Measurements from ENCODE around the gene ANKDD1A. TPM values are rescaled to one million over a fixed set of nuclear protein-coding genes. Genes with fewer than 3 reads are reported as not detected.

ANKDD1A gene
- polyA plus RNA-seq, 1 donor from 2014 or later, result 7.0 TPM

- Histone ChIP-seq H2AFZ (ENCODE audit: low read depth, low read length) (no peak overlapping the region), H3K4me2 (ENCODE audit: low read length) (no peak overlapping the region), H3F3A (ENCODE audit: insufficient read depth, low read length, poor library complexity, severe bottlenecking) (no peaks in the 10 kb centered on the region), H3K27me3 (ENCODE audit: insufficient read depth, low read depth, low read length) (no peaks in the 10 kb centered on the region), H3K27ac (ENCODE audit: low read length) (no peak overlapping the region), H3K4me3 (ENCODE audit: low read length) (no peak overlapping the region), H4K20me1 (ENCODE audit: insufficient read depth) (no peaks in the 10 kb centered on the region), H3K9me3 (ENCODE audit: low read length) (no peaks in the 10 kb centered on the region), H3K9me2 (ENCODE audit: insufficient read depth, low read length) (no peaks in the 10 kb centered on the region), H3K36me3 (ENCODE audit: insufficient read depth, low read length) (no peaks in the 10 kb centered on the region), H3K79me2 (replicated peaks; ENCODE audit: insufficient read depth, low read length) (no peaks in the 10 kb centered on the region), H3K9ac (ENCODE audit: low read length) (no peak overlapping the region)
- TF ChIP-seq EZH2 (IDR thresholded peaks at IDR 0.05; ENCODE audit: borderline replicate concordance, insufficient read depth, low read length, poor library complexity, severe bottlenecking) (no peak), SMC3 (conservative IDR thresholded peaks at IDR 0.05; ENCODE audit: poor library complexity) (no peak), REST (IDR thresholded peaks at IDR 0.05; ENCODE audit: borderline replicate concordance) (no peak), CTCF (IDR thresholded peaks at IDR 0.05; ENCODE audit: poor library complexity, severe bottlenecking) (no peak), POLR2AphosphoS5 (IDR thresholded peaks at IDR 0.05) (no peak), MXI1 (conservative IDR thresholded peaks at IDR 0.05; ENCODE audit: poor library complexity, severe bottlenecking) (no peak), TAF1 (IDR thresholded peaks at IDR 0.05; ENCODE audit: low read depth) (no peak), EP300 (conservative IDR thresholded peaks at IDR 0.05; ENCODE audit: poor library complexity, severe bottlenecking) (no peak), RAD21 (conservative IDR thresholded peaks at IDR 0.05) (no peak)
Observed at GRCh38 chr15:64875641-64876223, 36.0 kb upstream of the ANKDD1A start.

- Histone ChIP-seq H3K9ac (ENCODE audit: low read length) (no peak overlapping the region), H3K4me2 (ENCODE audit: low read length) (no peak overlapping the region)
- TF ChIP-seq SMC3 (conservative IDR thresholded peaks at IDR 0.05; ENCODE audit: poor library complexity), result no peak
- TF ChIP-seq EZH2 (IDR thresholded peaks at IDR 0.05; ENCODE audit: borderline replicate concordance, insufficient read depth, low read length, poor library complexity, severe bottlenecking), result no peak
- TF ChIP-seq TAF1 (IDR thresholded peaks at IDR 0.05; ENCODE audit: low read depth), result no peak
- no peak for TF ChIP-seq RAD21 (conservative IDR thresholded peaks at IDR 0.05)
Observed at GRCh38 chr15:64877435-64877834, 34.3 kb upstream of the ANKDD1A start.

More at GRCh38 chr15:64877435-64877834, 34.3 kb upstream of the ANKDD1A start:
- Histone ChIP-seq H3K79me2 (replicated peaks; ENCODE audit: insufficient read depth, low read length) (no peaks in the 10 kb centered on the region), H3K9me2 (ENCODE audit: insufficient read depth, low read length) (no peaks in the 10 kb centered on the region), H3K27me3 (ENCODE audit: insufficient read depth, low read depth, low read length) (no peaks in the 10 kb centered on the region), H3K36me3 (ENCODE audit: insufficient read depth, low read length) (no peaks in the 10 kb centered on the region), H3F3A (ENCODE audit: insufficient read depth, low read length, poor library complexity, severe bottlenecking) (no peaks in the 10 kb centered on the region), H3K9me3 (ENCODE audit: low read length) (no peaks in the 10 kb centered on the region), H4K20me1 (ENCODE audit: insufficient read depth) (no peaks in the 10 kb centered on the region), H2AFZ (ENCODE audit: low read depth, low read length) (no peak overlapping the region), H3K4me3 (ENCODE audit: low read length) (no peak overlapping the region), H3K27ac (ENCODE audit: low read length) (no peak overlapping the region)

Measured in neural cell (in vitro differentiated cells).